ENCODE measurements around the gene SPATA13. TPM values are rescaled to one million over a fixed set of nuclear protein-coding genes. Genes with fewer than 3 reads are reported as not detected.

Gene SPATA13
- total RNA-seq, 1 experiment from 2014 or later, result 21.4 TPM

GRCh38 chr13:24133021-24133795 is 27.3 kb upstream of the SPATA13 start:
- BruUV-seq (replicated peaks), result no TSS peak
- no peak for ATAC-seq
- RAD21 ChIA-PET (ENCODE audit: low non-redundant PET in 1 of 2, low total read pairs in 2 of 2, uncharacterized antibody in 2 of 2, unreplicated experiment in 2 of 2), result no interaction called here

More at GRCh38 chr13:24133021-24133795, 27.3 kb upstream of the SPATA13 start:
- Histone ChIP-seq H3K36me3 (ENCODE audit: control insufficient read depth in 1 of 2, insufficient read depth in 2 of 2, low read length in 2 of 2) (no peaks in the 10 kb centered on the region), H3K4me3 (replicated peaks in 1 of 2; ENCODE audit: low read depth in 1 of 2, low read length in 2 of 2) (no peak overlapping the region), H3K27me3 (ENCODE audit: insufficient read depth, low read length) (no peaks in the 10 kb centered on the region), H3K9me2 (ENCODE audit: insufficient read depth) (no peaks in the 10 kb centered on the region), H3K9me3 (ENCODE audit: control insufficient read depth in 1 of 2, insufficient read depth in 1 of 2, low read depth in 1 of 2, low read length in 2 of 2) (peaks cover 0 to 6% of the 10 kb centered on the region in 2 experiments; a peak in 1 of 4 replicates), H3K4me1 (ENCODE audit: control insufficient read depth in 1 of 2, insufficient read depth in 2 of 2, low read length in 2 of 2) (peaks cover 0 to 3% of the 10 kb centered on the region in 2 experiments; a peak in 1 of 4 replicates), H3K4me2 (ENCODE audit: low read length) (no peak overlapping the region), H2AFZ (ENCODE audit: low read depth, low read length, poor library complexity, severe bottlenecking) (no peak overlapping the region), H3K27ac (ENCODE audit: low read depth, low read length) (no peak overlapping the region), H3K79me2 (ENCODE audit: insufficient read depth, low read length) (no peaks in the 10 kb centered on the region), H3K9ac (ENCODE audit: low read length) (no peak overlapping the region), H4K20me1 (ENCODE audit: insufficient read depth) (no peaks in the 10 kb centered on the region)
- ChIA-PET POLR2A (no interaction called here), CTCF (no interaction called here)
- TF ChIP-seq YY1 (IDR thresholded peaks at IDR 0.05; ENCODE audit: extremely low read depth, insufficient replicate concordance, low read depth, low read length) (no peak), CTCF (IDR thresholded peaks at IDR 0.05 in 2 of 3, conservative IDR thresholded peaks at IDR 0.05 in 1 of 3; ENCODE audit: borderline replicate concordance in 1 of 3, insufficient read depth in 1 of 3, low read depth in 2 of 3, low read length in 2 of 3) (no peak), JUND (IDR thresholded peaks at IDR 0.05) (no peak), CBX3 (IDR thresholded peaks at IDR 0.05; ENCODE audit: low read depth) (no peak), ATF3 (IDR thresholded peaks at IDR 0.05) (no peak), EZH2 (IDR thresholded peaks at IDR 0.05) (no peak), POLR2A (IDR thresholded peaks at IDR 0.05; ENCODE audit: borderline replicate concordance, extremely low read depth, insufficient read depth, insufficient read length) (no peak), REST (IDR thresholded peaks at IDR 0.05; ENCODE audit: low read depth) (no peak)
- intact Hi-C loops (cut with micrococcal nuclease), result no loop called here
- DNase-seq (ENCODE audit: low read depth, low spot score), result no peak

Data from HCT116 (cell line).